Measurements from ENCODE around the gene SEL1L3.

DNA sequence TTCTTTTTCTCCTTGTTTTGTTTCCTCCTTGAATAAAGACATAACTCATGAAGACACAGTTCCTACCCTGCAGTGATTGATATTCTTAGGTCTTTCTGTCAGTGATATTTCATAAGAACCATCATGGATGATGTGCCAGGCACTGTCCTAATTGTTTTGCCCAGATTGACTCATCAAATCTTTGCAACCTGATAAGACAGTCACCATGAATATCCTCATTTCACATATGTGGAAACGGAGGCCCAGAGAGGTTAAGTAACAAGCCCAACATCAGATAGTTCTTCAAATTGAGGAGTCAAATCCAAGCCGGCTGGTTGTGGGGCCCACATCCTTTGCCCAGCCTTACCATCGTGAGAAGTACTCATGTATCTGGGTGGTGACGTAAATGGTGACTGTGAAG lies 69.9 kb downstream of the SEL1L3 start:
- TF ChIP-seq, protein P1, sequence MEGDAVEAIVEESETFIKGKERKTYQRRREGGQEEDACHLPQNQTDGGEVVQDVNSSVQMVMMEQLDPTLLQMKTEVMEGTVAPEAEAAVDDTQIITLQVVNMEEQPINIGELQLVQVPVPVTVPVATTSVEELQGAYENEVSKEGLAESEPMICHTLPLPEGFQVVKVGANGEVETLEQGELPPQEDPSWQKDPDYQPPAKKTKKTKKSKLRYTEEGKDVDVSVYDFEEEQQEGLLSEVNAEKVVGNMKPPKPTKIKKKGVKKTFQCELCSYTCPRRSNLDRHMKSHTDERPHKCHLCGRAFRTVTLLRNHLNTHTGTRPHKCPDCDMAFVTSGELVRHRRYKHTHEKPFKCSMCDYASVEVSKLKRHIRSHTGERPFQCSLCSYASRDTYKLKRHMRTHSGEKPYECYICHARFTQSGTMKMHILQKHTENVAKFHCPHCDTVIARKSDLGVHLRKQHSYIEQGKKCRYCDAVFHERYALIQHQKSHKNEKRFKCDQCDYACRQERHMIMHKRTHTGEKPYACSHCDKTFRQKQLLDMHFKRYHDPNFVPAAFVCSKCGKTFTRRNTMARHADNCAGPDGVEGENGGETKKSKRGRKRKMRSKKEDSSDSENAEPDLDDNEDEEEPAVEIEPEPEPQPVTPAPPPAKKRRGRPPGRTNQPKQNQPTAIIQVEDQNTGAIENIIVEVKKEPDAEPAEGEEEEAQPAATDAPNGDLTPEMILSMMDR (IDR thresholded peaks at IDR 0.05), result no peak
- no peak for TF ChIP-seq POLR2A (IDR thresholded peaks at IDR 0.05)
